Epithelial cell of proximal tubule (primary cell): ENCODE results near the gene SHLD1. TPM values are rescaled to one million over a fixed set of nuclear protein-coding genes. Genes with fewer than 3 reads are reported as not detected.
"Not testable (repeated sequence)": the region's sequence is repeated elsewhere in the genome, so short reads cannot be mapped to it uniquely, and the experiment has no call there.

Source experiments
- DNase-seq: peaks from one replicate; pipeline ENCODE4 v3.0.0-alpha.2; 2011; ENCODE audit warnings: low read depth
- H3K4me3 ChIP-seq: 2 replicates; pipeline ENCODE4 v1.5.1; 2011; ENCODE audit warnings: low read depth, mild to moderate bottlenecking, low read length
- CTCF ChIP-seq: conservative IDR thresholded peaks from 2 replicates; pipeline ENCODE4 v1.5.1; 2012; ENCODE audit warnings: low read depth, mild to moderate bottlenecking, low read length
- total RNA-seq: library from RNA; depleted of rRNA; stranded (reverse); fragments of >200 nt; gene quantifications from 2 replicates; pipeline ENCODE4 v1.2.3, GENCODE V29; 2015

SHLD1 gene
- total RNA-seq, 1 donor from 2014 or later = 1.3 TPM

- H3K4me3 ChIP-seq = no peak overlapping the region
- DNase-seq = no peak
- TF ChIP-seq CTCF = no peak
These were observed 39.6 kb downstream of the SHLD1 start for GRCh38 chr20:5789827-5790226.

DNA sequence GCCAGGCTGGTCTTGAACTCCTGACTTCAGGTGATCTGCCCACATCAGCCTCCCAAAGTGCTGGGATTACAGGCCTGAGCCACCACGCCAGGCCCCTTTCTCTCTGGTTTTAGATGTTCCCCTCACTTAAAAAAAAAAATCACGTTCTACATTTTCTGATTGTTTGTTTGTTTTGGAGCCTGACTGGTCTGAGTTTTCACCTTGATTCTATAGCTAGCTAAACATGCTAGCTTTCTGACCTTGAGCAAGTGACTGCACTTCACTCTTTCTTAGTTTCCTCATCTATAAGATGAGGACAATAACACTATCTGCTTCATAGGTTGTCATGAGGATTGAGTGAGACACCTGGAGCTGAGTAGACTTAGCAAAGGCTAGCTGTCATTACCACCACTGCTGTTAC is 43.7 kb downstream of the SHLD1 start:
- H3K4me3 ChIP-seq = no peak overlapping the region
- TF ChIP-seq CTCF = no peak

DNA sequence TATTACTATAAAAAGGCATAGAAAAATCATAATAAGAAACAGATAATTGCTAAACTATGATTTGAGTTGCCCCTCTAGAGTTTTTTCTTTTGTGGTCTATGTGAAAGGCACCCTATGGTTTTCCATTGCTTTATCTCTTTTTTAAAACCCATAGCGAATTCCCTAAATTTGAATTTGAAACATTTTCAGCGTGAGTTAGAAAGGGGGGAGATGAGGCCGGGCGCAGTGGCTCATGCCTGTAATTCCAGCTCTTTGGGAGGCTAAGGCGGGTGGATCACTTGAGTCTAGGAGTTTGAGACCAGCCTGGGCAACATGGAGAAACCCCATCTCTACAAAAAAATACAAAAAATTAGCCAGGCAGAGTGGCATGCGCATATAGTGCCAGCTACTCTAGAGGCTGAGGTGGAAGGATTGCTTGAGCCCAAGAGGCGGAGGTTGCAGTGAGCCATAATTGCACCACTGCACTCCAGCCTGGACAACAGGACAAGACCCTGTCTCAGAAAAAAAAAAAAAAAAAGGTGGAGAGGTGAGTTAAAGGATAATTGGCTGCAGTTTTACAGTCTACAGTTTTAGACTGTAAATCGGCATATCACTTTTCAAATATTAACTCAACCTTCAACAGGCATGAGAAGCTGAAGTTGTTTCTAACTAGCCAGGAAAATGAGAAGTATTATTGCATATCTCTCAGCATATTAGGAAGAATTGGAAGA is 46.3 kb downstream of the SHLD1 start:
- no peak for DNase-seq
- no peak overlapping the region for H3K4me3 ChIP-seq
- TF ChIP-seq CTCF = no peak

More for the DNA sequence above, 43.7 kb downstream of the SHLD1 start:
- DNase-seq = no peak

GRCh38 chr20:5797165-5797564 is 47.0 kb downstream of the SHLD1 start:
- DNase-seq = no peak
- H3K4me3 ChIP-seq = no peak overlapping the region
- no peak for TF ChIP-seq CTCF

DNA sequence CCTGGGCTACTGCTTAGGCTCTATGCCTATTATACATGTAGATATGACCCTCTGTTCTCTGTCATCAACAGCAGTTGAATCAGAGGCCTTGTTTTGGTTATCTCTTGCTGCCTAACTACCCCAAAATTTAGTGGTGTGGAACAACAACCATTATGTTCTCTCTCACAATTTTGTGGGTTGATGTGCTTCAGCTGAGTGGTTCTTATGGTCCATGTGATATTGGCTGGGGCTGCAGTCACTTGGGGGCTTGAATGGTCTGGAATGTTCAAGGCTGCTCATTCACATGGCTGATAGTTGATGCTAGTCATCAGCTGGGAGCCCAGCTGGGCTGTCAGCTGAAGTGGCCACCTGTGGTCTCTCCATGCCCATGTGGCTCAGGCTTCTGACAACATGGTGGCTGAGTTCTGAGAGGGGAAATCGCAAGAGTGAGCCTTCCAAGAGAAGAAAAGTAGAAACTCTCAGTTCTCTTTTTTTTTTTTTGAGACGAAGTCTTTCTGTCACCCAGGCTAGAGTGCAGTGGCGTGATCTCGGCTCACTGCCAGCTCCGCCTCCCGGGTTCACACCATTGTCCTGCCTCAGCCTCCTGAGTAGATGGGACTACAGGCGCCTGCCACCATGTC is 47.8 kb downstream of the SHLD1 start:
- TF ChIP-seq CTCF = no peak
- no peak overlapping the region for H3K4me3 ChIP-seq
- DNase-seq = no peak

- not testable (repeated sequence) for DNase-seq, H3K4me3 ChIP-seq
These were observed 53.6 kb downstream of the SHLD1 start for GRCh38 chr20:5803754-5804303.

DNA sequence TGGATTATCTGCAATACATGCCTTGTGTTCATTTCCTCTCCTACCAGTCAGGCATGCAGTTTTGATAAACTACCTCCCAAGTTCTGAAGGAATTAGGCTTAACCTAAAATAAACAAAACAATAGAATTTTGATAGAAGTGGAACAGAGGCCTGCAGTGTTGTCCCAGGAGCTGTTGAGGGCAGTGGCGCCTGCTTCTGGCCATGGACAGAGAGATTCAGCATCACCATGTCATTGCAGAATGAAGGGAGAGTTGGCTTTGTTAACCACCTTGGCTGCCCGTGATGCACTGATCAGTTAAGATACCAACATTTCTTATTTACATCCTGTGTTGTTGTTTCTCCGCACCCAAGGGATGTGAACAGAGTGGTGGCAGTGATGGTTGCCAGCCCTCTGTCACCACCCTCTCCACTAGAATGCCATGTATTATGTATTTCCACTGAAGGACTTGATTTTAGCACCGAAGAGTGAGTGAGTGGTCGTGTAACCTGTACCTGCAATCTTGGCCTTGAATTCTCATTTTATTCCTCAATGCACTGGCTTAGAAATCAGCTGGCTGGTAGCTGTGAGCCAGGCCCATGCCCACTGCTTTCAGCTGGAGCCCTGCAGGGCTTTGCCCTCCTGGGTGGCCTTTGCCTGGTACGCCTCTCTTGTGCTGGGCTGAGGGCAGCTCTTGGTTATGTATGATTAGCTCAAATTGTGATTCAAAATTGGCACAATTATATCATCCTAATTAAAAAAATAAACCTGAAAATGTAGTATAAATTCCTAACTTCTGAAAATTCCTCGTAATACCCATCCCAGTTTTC is 56.5 kb downstream of the SHLD1 start:
- no peak for DNase-seq
- no peak overlapping the region for H3K4me3 ChIP-seq
- peak; percentile 23 for TF ChIP-seq CTCF
